SU-DHL-6 (cell line): ENCODE measurements around the gene ANKHD1.

ENCODE experiments used
- EZH2phosphoT487 ChIP-seq: fragments of 200-600 bp; sonication (generic), shearing (Covaris generic); conservative IDR thresholded peaks from 2 replicates; pipeline ENCODE4 v1.6.1; 2018; ENCODE audit warnings: mild to moderate bottlenecking, antibody characterized with exemption, low read length, moderate library complexity, mixed read lengths
- TF ChIP-seq, protein P1 (sequence below): fragments of 200-600 bp; sonication (generic); IDR thresholded peaks from one replicate; pipeline ENCODE4 v1.5.1; 2017; ENCODE audit warnings: antibody characterized with exemption, mild to moderate bottlenecking, low read length, moderate library complexity; ENCODE audit not compliant: insufficient read depth, poor library complexity, severe bottlenecking

- TF ChIP-seq, protein P1, sequence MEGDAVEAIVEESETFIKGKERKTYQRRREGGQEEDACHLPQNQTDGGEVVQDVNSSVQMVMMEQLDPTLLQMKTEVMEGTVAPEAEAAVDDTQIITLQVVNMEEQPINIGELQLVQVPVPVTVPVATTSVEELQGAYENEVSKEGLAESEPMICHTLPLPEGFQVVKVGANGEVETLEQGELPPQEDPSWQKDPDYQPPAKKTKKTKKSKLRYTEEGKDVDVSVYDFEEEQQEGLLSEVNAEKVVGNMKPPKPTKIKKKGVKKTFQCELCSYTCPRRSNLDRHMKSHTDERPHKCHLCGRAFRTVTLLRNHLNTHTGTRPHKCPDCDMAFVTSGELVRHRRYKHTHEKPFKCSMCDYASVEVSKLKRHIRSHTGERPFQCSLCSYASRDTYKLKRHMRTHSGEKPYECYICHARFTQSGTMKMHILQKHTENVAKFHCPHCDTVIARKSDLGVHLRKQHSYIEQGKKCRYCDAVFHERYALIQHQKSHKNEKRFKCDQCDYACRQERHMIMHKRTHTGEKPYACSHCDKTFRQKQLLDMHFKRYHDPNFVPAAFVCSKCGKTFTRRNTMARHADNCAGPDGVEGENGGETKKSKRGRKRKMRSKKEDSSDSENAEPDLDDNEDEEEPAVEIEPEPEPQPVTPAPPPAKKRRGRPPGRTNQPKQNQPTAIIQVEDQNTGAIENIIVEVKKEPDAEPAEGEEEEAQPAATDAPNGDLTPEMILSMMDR: no peak
- TF ChIP-seq EZH2phosphoT487: no peak
These were observed 163.6 kb downstream of the ANKHD1 start for GRCh38 chr5:140565024-140565779.
